Measurements from ENCODE around the gene RERE.

RERE gene

GRCh38 chr1:8435569-8436071 is 381.8 kb downstream of the RERE start:
- DNase-seq, result no peak

- DNase-seq, result no peak
Observed at GRCh38 chr1:8434101-8434500, 383.3 kb downstream of the RERE start.

- no peak for DNase-seq
Observed at GRCh38 chr1:8431784-8432183, 385.7 kb downstream of the RERE start.

DNA sequence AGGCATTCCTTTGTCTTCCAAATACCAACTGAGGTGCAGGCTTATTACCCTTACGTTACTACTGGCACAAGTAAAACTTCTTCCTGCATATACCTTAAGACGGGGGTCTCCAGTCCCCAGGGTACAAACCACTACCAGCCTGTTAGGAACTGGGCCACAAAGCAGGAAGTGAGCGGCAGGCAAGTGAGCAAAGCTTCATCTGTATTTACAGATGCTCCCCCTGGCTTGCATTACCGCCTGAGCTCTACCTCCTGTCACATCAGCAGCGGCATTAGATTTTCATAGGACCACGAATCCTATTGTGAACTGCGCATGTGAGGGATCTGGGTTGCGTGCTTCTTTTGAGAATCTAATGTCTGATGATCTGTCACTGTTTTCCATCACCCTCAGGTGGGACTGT is 386.4 kb downstream of the RERE start:
- DNase-seq, result no peak

DNA sequence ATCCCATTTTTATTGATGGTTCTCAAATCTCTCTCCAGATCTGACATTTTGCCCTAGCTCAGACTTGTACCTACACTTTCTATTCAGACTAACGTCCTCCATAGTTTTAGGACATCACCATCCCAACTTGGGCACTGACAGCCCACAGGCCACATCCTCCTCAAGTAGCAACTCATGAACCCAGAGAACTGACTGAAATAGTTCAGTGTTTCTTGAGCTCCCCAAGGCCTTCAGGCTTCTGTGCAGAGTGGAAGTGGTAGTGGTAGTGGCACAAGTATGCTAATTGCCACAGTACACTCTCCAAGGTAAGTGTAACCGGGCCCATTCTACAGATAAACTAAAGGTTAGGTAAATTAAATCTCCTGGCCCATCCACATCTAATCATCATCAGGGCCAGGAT is 387.0 kb downstream of the RERE start:
- DNase-seq, result no peak

- no peak for DNase-seq
Observed at GRCh38 chr1:8429549-8430110, 387.8 kb downstream of the RERE start.

- no peak for DNase-seq
Observed at GRCh38 chr1:8428441-8428840, 389.0 kb downstream of the RERE start.

DNA sequence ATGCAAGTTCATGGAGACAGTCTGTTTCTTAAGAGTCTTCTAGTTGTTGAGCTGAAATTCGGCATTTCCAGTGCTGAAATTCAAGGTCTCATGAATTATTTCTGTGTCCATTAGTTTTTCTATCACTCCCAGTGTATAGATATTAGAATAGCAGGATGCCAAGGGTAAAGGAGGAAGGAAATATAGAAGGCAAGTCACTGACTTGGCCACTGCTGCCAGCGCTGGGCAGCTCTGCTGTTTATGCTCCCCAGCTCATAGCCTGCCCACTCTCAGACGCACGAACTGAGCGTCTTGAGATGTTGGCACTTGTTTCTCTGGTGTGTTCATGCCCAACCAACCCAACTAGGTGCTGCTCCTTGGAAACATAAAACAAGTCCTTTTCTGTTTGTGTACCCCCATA is 389.5 kb downstream of the RERE start:
- no peak for DNase-seq

DNA sequence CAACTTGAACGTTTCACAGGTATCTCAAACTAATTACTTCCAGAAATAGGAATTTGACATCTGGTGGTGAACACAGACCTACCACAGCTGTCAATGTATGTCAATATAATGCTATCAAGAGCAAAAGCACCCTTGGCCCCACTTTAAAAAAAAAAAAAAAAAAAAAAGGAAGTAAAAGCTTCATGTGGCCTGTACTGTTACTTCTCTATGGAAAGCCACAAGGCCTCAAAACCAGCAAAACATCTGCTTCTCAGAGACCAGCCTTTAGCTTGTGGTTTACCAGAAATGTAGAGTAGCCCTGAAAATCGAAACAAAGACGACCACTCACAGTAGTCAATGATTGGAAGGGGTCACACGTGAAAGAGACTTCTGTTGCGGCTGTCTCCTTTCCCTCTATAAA is 389.9 kb downstream of the RERE start:
- no peak for DNase-seq

DNA sequence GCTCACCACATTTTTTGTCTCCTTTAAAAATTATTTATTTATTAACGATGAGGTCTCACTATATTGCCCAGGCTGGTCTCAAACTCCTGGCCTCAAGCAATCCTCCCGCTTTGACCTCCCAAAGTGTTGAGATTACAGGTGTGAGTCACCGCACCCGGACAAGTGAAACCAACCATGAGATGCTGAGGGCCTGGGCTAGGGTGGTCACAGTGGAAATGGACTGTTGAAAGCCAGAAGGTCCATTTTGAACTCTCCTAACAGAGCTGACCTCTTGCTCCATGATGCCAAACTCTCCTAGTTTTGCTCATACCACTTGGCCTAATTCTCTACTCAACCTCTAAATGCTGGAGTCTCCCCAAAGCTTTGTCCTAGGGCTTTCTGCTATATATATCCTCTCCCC is 390.4 kb downstream of the RERE start:
- no peak for DNase-seq

- no peak for DNase-seq
Observed at GRCh38 chr1:8425781-8426161, 391.7 kb downstream of the RERE start.

DNA sequence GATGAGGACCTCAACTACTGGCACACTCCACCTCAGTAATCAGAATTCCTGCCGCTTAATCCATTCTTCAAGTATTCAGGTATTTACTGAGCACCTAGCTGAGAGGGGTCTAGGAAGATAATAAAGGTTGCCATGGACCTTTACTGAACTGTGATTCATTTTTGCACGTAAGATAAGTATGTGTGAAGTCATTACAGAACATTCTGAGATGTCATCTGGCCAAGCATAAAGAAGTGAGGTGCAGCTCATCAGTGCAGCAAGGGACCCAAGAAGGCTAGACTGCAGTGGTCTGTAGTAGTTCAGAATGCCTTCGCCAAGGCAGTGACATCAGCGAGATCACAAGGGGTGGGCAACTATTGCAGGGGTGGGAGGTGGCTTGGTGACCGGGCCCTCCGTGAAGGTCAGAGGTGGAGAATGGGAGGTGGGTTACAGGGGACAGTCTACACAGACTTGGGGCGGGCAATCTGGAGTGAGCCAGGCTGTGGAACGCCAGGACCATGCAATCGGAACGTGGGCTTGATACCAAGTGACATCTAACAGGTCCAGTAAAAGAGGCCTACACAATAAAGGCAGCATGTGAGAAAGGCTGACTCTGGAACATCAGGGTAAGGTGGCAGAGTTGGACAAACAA is 392.2 kb downstream of the RERE start:
- DNase-seq, result no peak

DNA sequence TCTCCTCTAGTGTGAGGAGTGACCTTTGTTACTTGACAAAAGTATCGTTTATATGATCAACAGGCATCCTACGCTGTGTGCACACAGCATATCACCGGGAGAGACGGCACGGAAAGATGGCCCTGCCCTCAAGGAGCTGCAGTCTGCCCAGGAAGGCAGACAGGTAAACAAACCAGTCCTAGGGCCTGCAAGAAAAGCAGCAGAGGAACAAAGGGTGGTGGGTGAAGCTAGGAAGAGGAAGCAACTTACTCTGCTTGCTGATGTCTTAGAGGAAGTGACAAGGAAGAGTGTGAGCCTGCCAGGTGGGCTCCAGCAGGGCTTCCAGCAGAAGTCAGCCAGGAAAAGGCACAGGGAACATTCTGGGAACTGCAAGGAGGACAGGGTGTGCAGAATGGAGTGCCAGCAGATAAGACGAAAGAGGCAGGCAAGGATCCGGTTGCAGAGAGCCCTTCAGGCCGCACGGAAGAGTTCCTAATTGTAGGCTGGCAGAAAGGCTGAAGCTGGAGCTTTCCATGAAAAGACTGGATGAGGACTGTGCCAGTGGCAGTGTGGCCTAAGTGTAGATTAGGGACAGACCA is 392.8 kb downstream of the RERE start:
- DNase-seq, result no peak

DNA sequence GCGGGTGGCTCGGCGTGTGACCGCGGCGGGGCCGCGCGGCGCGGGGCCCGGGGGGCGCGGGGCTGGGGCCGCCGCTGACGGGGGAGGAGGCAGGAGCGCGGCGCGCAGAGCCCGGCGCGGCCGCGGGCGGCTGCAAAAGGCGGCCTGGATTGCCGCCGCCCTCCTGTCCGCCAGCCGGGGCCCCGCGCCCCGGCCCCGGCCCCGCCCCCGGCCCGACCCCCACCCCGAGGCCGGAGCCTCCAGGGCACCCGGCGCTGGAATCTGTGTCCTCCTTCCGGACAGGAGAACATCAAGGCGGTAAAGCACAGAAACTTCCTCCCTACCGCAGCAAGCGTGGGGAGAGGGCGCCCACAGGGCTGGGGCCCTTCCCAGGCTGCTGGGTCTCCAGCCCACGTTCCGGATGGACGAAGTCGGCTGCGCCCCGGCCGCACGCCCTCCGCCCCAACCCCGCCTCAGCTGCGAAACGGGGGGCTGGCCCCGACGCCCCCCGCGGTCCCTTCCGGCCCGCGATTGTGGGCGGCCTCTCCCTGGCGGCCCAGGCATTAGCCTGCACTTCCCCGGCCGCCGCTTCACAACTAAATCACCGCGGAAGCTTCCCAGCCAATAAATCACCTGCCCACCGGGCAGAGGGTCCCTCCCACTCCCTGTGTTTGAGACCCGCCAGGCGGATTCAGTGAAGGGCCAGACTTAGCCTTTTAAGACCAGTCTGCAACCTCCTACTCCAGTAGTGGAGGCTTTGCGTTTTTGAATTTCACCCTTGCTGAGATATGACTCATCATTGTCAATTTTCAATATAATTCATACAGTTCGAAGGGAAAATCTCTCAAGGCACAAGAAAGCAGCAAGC is 393.5 kb downstream of the RERE start:
- no peak for DNase-seq

- no peak for DNase-seq
Observed at GRCh38 chr1:8423269-8423691, 394.2 kb downstream of the RERE start.

GRCh38 chr1:8422510-8423268 is 394.8 kb downstream of the RERE start:
- no peak for DNase-seq

DNA sequence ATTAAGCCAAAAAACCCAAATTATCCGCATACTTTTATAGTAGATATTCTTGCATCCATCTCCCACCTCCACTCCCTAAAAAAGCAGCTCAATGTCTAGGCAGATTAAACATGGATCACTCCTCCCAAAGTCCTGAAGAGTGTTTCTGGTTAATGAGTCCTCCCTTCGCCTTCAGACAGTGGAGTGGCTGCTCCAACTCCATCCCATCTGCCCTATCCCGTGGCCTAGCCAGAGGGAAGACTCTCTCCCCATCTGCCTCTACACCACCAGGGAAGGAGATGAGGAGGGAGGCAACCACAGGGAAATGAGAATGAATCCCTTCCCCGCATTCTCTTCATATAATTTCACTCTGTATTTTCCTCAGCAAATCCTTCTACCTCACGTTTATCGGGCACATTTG is 395.7 kb downstream of the RERE start:
- peak; percentile 13 for DNase-seq

DNA sequence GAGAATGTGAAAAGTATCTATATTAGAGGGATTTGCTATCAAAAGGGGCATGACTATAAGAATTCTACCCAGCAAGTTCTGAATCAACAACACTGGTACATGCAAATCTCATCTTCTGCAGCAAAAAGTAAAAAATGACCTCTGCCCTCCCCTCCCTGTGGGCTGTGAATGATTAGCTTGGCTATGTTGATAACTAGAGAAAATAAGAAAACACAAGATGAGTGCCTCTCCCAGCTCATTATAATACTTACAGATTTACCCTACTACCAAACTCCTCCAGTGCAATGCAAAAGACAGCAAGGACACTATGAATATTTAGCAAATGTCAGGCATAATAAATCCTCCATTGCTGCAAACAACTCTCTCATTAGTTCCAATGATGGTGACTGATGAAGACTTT is 397.1 kb downstream of the RERE start:
- DNase-seq, result no peak

DNA sequence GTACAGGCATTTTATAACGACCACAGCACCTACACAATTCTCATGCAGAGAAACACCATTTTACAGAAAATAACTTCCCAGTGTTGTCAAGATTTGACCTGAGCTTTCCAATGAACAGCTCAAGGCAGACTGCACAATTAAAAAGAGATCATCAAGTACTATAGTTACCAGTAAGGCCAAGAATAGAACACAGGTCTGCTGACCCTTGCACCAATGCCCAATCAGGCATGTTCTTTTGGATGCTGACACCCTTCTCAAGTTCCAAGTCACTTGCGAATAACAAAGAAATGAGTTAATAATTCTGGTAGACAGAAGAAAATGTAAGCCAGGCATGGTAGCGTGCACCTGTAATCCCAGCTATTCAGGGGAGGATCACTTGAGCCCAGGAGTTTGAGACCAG is 397.6 kb downstream of the RERE start:
- DNase-seq, result no peak

DNA sequence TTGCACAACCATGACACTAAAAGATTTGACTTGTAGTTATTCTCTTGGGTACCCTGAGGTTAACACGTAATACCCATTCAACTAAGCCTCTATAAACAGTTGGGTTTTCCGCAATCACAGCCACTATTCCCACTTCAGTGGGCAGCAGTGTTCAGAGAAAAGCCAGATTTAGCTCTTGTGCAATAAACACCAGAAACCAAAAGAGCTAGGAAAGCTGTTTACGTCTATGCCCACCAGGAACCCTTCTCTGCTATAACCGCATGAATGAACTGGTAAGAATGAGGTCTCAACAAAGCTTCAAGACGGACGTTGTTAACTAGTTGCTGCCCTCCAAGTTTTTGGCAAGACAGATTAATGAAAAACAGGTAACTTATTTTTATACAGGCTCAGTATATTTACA is 398.3 kb downstream of the RERE start:
- no peak for DNase-seq

DNA sequence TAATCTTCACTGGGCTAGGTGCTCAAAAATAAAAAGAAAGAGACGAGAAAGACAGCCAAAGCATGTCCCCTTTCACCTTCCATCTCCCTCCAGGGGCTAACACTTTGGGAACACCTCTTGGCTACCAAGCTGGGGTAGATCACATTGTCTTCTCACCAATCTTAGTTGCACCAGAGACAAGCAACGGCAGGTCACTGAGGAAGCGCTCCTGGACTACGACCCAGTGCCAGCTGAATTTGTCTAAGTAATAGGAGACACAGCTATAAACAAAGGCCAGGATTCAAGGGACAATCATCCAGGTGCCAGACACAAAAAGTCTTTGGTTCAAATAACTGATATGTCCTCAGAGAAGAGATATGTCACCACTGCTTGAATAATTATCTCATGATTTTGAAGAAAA is 399.1 kb downstream of the RERE start:
- DNase-seq, result no peak

- DNase-seq, result no peak
Observed at GRCh38 chr1:8417625-8418024, 399.8 kb downstream of the RERE start.

DNA sequence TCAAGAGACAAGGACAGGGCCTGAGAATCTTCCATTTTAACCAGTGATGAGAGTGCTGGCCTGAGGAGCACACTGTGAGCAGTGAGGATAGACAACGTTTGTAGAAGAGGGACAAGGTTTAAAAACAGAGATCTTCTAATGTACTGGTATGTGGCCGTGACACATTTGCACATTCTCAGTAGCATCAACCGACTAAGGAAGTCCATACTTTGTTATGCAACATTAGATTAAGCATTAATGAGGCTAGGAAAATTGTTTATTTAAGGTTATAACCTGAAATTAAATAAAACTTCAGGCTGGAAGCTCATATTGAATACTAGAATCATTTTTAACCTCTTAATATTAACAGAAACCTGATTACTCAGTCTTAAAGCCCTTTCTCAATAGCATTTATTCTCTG is 400.6 kb downstream of the RERE start:
- no peak for DNase-seq

Measured in NCI-H1694 treated with DMSO at 0.1 percent for 48 hours (cell line).